ENCODE measurements around the gene SMAD6. TPM values are rescaled to one million over a fixed set of nuclear protein-coding genes. Genes with fewer than 3 reads are reported as not detected.

The SMAD6 gene
- total and polyA plus RNA-seq, 2 donors (not counting 1 experiment from before 2014, with no cell fraction given), result 1.2 to 8.9 TPM

- Histone ChIP-seq H2AFZ (ENCODE audit: low read length) (no peak overlapping the region), H3K9ac (ENCODE audit: insufficient read depth, low read length) (no peak overlapping the region), H3K79me2 (ENCODE audit: control insufficient read depth, insufficient read depth, low read length) (no peaks in the 10 kb centered on the region), H3K36me3 (ENCODE audit: control insufficient read depth, insufficient read depth, low read length) (no peaks in the 10 kb centered on the region), H3K4me1 (ENCODE audit: control insufficient read depth, extremely low read depth, insufficient read depth, low read length) (peaks cover 3% of the 10 kb centered on the region), H4K20me1 (ENCODE audit: control insufficient read depth, extremely low read depth, insufficient read depth, low read length) (no peaks in the 10 kb centered on the region), H3K27ac (ENCODE audit: insufficient read depth, low read length) (no peak overlapping the region), H3K9me3 (ENCODE audit: control insufficient read depth, insufficient read depth, low read depth, low read length) (no peaks in the 10 kb centered on the region), H3K4me3 (replicated peaks in 1 of 4; ENCODE audit: control extremely low read depth in 1 of 4, insufficient read depth in 1 of 4, low read depth in 3 of 4, low read length in 4 of 4) (no peak overlapping the region), H3K27me3 (ENCODE audit: control insufficient read depth, insufficient read depth, low read length) (no peaks in the 10 kb centered on the region), H3K4me2 (ENCODE audit: extremely low read depth, insufficient read depth, low read length) (no peak overlapping the region)
- no peak for DNase-seq (ENCODE audit: low read depth in 2 of 2)
- TF ChIP-seq, protein P1, sequence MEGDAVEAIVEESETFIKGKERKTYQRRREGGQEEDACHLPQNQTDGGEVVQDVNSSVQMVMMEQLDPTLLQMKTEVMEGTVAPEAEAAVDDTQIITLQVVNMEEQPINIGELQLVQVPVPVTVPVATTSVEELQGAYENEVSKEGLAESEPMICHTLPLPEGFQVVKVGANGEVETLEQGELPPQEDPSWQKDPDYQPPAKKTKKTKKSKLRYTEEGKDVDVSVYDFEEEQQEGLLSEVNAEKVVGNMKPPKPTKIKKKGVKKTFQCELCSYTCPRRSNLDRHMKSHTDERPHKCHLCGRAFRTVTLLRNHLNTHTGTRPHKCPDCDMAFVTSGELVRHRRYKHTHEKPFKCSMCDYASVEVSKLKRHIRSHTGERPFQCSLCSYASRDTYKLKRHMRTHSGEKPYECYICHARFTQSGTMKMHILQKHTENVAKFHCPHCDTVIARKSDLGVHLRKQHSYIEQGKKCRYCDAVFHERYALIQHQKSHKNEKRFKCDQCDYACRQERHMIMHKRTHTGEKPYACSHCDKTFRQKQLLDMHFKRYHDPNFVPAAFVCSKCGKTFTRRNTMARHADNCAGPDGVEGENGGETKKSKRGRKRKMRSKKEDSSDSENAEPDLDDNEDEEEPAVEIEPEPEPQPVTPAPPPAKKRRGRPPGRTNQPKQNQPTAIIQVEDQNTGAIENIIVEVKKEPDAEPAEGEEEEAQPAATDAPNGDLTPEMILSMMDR (conservative IDR thresholded peaks at IDR 0.05 in 1 of 2, IDR thresholded peaks at IDR 0.05 in 1 of 2; ENCODE audit: low read depth in 1 of 2, low read length in 2 of 2), result no peak
These were observed 46.5 kb upstream of the SMAD6 start for GRCh38 chr15:66655511-66655910.

DNA sequence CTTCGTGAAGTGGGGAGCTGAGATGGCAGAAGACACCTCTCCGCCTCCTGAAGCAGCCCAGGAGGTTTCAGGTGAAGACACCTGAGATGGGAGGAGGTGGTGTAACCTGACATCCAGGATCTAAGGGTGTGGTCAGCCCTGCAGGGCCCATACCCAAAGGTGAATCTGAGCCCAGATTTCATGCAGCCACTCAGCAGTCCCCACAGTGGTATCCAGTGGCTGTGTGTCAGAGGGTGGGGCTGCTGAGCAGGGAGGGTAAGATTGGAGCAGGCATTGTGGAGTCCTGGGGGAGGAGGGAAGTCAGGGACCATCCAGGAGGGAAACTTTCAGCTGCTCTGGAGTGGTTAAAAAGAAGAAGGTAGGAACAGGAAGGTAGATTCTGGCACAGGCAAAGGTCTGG, 46.0 kb upstream of the SMAD6 start:
- Histone ChIP-seq H3K4me2 (ENCODE audit: extremely low read depth, insufficient read depth, low read length) (no peak overlapping the region), H3K27me3 (ENCODE audit: control insufficient read depth, insufficient read depth, low read length) (no peaks in the 10 kb centered on the region), H2AFZ (ENCODE audit: low read length) (no peak overlapping the region), H3K9ac (ENCODE audit: insufficient read depth, low read length) (no peak overlapping the region), H3K4me3 (replicated peaks in 1 of 4; ENCODE audit: control extremely low read depth in 1 of 4, insufficient read depth in 1 of 4, low read depth in 3 of 4, low read length in 4 of 4) (no peak overlapping the region), H3K9me3 (ENCODE audit: control insufficient read depth, insufficient read depth, low read depth, low read length) (no peaks in the 10 kb centered on the region), H3K36me3 (ENCODE audit: control insufficient read depth, insufficient read depth, low read length) (no peaks in the 10 kb centered on the region), H4K20me1 (ENCODE audit: control insufficient read depth, extremely low read depth, insufficient read depth, low read length) (no peaks in the 10 kb centered on the region), H3K79me2 (ENCODE audit: control insufficient read depth, insufficient read depth, low read length) (no peaks in the 10 kb centered on the region), H3K27ac (ENCODE audit: insufficient read depth, low read length) (no peak overlapping the region), H3K4me1 (ENCODE audit: control insufficient read depth, extremely low read depth, insufficient read depth, low read length) (peaks cover 3% of the 10 kb centered on the region)
- TF ChIP-seq EZH2 (IDR thresholded peaks at IDR 0.05; ENCODE audit: low read length, missing control alignments), result no peak
- TF ChIP-seq, protein P1 (conservative IDR thresholded peaks at IDR 0.05 in 1 of 2, IDR thresholded peaks at IDR 0.05 in 1 of 2; ENCODE audit: low read depth in 1 of 2, low read length in 2 of 2), result no peak
- DNase-seq (ENCODE audit: low read depth in 2 of 2), result no peak

DNA sequence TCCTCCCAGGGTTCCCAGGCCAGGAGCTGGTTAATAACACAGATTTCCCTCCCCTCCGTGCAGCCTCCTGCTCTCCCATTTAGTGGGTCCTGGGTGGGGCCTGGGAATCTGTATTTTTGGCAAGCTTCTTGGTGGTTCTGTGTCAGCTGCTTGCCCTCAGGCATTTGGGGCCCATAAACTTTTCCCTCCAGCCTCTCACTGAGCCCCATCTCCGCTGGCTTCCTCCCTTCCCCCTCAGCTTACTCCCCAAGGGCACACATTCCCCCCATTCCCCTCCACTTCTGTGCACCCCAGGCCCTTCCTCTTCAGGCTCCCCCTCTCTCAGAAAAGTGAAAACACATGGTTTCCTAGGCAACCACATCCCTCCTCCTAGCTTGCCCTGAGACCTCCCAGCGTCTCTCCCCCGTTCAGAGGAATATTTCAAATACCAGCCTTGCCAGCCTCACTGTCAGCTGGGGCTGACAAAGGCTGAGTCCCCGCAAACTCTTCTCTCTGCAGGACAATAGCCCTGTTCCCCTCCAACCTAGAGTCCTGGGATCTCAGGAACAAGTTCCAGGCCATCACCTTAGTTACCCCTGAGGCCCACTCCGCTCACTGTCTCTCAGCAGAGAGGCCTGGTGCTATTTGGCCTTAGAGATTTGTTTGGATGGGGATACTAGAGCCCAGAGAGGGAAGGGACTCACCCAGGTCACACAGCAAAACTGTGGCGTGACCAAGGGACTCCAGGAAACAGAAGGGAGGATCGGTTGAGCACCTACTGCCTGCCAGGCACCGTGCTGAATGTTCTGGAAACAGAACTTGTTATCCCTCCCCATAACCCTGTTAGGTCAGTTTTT, 44.6 kb upstream of the SMAD6 start:
- Histone ChIP-seq H3K9me3 (ENCODE audit: control insufficient read depth, insufficient read depth, low read depth, low read length) (no peaks in the 10 kb centered on the region), H3K27me3 (ENCODE audit: control insufficient read depth, insufficient read depth, low read length) (no peaks in the 10 kb centered on the region), H3K79me2 (ENCODE audit: control insufficient read depth, insufficient read depth, low read length) (no peaks in the 10 kb centered on the region), H3K27ac (ENCODE audit: insufficient read depth, low read length) (no peak overlapping the region), H4K20me1 (ENCODE audit: control insufficient read depth, extremely low read depth, insufficient read depth, low read length) (no peaks in the 10 kb centered on the region), H3K4me1 (ENCODE audit: control insufficient read depth, extremely low read depth, insufficient read depth, low read length) (peaks cover 3% of the 10 kb centered on the region), H2AFZ (ENCODE audit: low read length) (no peak overlapping the region), H3K9ac (ENCODE audit: insufficient read depth, low read length) (no peak overlapping the region), H3K36me3 (ENCODE audit: control insufficient read depth, insufficient read depth, low read length) (no peaks in the 10 kb centered on the region), H3K4me3 (replicated peaks in 1 of 4; ENCODE audit: control extremely low read depth in 1 of 4, insufficient read depth in 1 of 4, low read depth in 3 of 4, low read length in 4 of 4) (no peak overlapping the region), H3K4me2 (ENCODE audit: extremely low read depth, insufficient read depth, low read length) (no peak overlapping the region)
- no peak for TF ChIP-seq EZH2 (IDR thresholded peaks at IDR 0.05; ENCODE audit: low read length, missing control alignments)
- TF ChIP-seq, protein P1 (conservative IDR thresholded peaks at IDR 0.05 in 1 of 2, IDR thresholded peaks at IDR 0.05 in 1 of 2; ENCODE audit: low read depth in 1 of 2, low read length in 2 of 2), result no peak
- no peak for DNase-seq (ENCODE audit: low read depth in 2 of 2)

Data from fibroblast of lung (primary cell).